ENCODE data around the gene INPP5J. TPM values are rescaled to one million over a fixed set of nuclear protein-coding genes. Genes with fewer than 3 reads are reported as not detected.

The INPP5J gene
- total and polyA plus RNA-seq, 2 of the 13 experiments (the other 11 are each of a cell fraction or from before 2014, with no cell fraction given) = 0.24 to 1.1 TPM

DNA sequence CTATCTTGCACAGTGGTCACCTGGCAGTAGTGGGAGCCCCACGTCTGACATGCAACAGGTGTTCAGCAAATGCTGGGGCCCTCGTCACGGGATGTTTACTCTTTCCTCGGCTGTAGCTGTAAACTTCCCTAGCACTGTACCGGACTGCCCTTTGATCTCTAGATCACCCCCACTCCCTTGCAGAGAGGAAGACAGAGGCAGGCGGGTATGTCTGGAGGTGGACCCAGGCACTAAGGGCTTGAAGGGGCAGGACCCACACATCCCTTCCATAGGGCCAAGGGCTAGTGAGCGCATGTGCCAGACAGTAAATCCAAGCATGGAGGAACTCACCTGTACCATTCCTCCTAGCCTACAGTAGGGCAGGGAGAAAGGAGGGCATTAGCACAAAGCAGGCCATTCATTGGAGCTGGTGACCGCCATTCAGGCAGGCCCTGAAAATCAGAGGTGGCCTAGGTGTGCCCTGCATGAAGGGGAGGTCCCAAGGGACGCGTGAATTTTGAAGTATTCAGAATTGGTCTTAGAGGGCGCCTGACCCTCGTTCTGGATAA is 43.6 kb upstream of the INPP5J start (continued):
- TF ChIP-seq BHLHE40 (IDR thresholded peaks at IDR 0.05; ENCODE audit: low read length) (peak; percentile 70; the same call in 1 of the 2 replicates), NFKB2 (CRISPR knock-in tag; IDR thresholded peaks at IDR 0.05; ENCODE audit: borderline replicate concordance) (0 out of 2 replicates have a peak, but pooled peaks have one; percentile 48), POGZ (CRISPR knock-in tag; IDR thresholded peaks at IDR 0.05) (peak; percentile 41; the same call in 1 of the 2 replicates), ZNF430 (CRISPR knock-in tag; IDR thresholded peaks at IDR 0.05) (0 out of 2 replicates have a peak, but pooled peaks have one; percentile 33), MEF2D (CRISPR knock-in tag; IDR thresholded peaks at IDR 0.05) (0 out of 2 replicates have a peak, but pooled peaks have one; percentile 34), ZNF569 (CRISPR knock-in tag; IDR thresholded peaks at IDR 0.05; ENCODE audit: borderline replicate concordance) (no peak), SOX5 (CRISPR knock-in tag; IDR thresholded peaks at IDR 0.05; ENCODE audit: borderline replicate concordance) (peak; percentile 73), KAT8 (CRISPR knock-in tag; IDR thresholded peaks at IDR 0.05) (peak; percentile 64; the same call in 1 of the 2 replicates), HOXA5 (CRISPR knock-in tag; IDR thresholded peaks at IDR 0.05) (0 out of 2 replicates have a peak, but pooled peaks have one; percentile 47), XRCC5 (optimal IDR thresholded peaks at IDR 0.05; ENCODE audit: low read length) (peak; percentile 71), FOXK1 (CRISPR knock-in tag; IDR thresholded peaks at IDR 0.05; ENCODE audit: borderline replicate concordance, low read depth) (peak; percentile 73; the same call in 1 of the 2 replicates), ZNF234 (CRISPR knock-in tag; conservative IDR thresholded peaks at IDR 0.05) (no peak), ZNF350 (CRISPR knock-in tag; IDR thresholded peaks at IDR 0.05; ENCODE audit: borderline replicate concordance, low read depth) (peak; percentile 59), CREB1 (IDR thresholded peaks at IDR 0.05) (no peak), CREB1 (CRISPR knock-in tag; IDR thresholded peaks at IDR 0.05) (peak; percentile 47; the same call in 1 of the 2 replicates), PAF1 (CRISPR knock-in tag; IDR thresholded peaks at IDR 0.05) (no peak), SOX13 (IDR thresholded peaks at IDR 0.05) (no peak), SOX13 (CRISPR knock-in tag; conservative IDR thresholded peaks at IDR 0.05 in 1 of 2, IDR thresholded peaks at IDR 0.05 in 1 of 2) (peak in 1 of 2 experiments; percentile 66; a peak in 2 of 4 replicates), ZNF747 (CRISPR knock-in tag; IDR thresholded peaks at IDR 0.05; ENCODE audit: borderline replicate concordance) (peak; percentile 64; the same call in 1 of the 2 replicates), ZBTB38 (CRISPR knock-in tag; IDR thresholded peaks at IDR 0.05) (peak; percentile 60; the same call in 1 of the 2 replicates), NFYC (CRISPR knock-in tag; IDR thresholded peaks at IDR 0.05) (peak; percentile 85), ZNF788 (CRISPR knock-in tag; IDR thresholded peaks at IDR 0.05; ENCODE audit: borderline replicate concordance) (peak; percentile 60; the same call in 1 of the 2 replicates), ZNF441 (CRISPR knock-in tag; IDR thresholded peaks at IDR 0.05; ENCODE audit: borderline replicate concordance) (peak; percentile 58; the same call in 1 of the 2 replicates), HNF4A (CRISPR knock-in tag; IDR thresholded peaks at IDR 0.05) (peak; percentile 91), FOSL2 (CRISPR knock-in tag; IDR thresholded peaks at IDR 0.05) (peak; percentile 67)
- TF ChIP-seq, protein P1, sequence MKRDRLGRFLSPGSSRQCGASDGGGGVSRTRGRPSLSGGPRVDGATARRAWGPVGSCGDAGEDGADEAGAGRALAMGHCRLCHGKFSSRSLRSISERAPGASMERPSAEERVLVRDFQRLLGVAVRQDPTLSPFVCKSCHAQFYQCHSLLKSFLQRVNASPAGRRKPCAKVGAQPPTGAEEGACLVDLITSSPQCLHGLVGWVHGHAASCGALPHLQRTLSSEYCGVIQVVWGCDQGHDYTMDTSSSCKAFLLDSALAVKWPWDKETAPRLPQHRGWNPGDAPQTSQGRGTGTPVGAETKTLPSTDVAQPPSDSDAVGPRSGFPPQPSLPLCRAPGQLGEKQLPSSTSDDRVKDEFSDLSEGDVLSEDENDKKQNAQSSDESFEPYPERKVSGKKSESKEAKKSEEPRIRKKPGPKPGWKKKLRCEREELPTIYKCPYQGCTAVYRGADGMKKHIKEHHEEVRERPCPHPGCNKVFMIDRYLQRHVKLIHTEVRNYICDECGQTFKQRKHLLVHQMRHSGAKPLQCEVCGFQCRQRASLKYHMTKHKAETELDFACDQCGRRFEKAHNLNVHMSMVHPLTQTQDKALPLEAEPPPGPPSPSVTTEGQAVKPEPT (CRISPR knock-in tag; IDR thresholded peaks at IDR 0.05; ENCODE audit: low read depth) = 0 out of 2 replicates have a peak, but pooled peaks have one; percentile 47
- TF ChIP-seq, protein P2, sequence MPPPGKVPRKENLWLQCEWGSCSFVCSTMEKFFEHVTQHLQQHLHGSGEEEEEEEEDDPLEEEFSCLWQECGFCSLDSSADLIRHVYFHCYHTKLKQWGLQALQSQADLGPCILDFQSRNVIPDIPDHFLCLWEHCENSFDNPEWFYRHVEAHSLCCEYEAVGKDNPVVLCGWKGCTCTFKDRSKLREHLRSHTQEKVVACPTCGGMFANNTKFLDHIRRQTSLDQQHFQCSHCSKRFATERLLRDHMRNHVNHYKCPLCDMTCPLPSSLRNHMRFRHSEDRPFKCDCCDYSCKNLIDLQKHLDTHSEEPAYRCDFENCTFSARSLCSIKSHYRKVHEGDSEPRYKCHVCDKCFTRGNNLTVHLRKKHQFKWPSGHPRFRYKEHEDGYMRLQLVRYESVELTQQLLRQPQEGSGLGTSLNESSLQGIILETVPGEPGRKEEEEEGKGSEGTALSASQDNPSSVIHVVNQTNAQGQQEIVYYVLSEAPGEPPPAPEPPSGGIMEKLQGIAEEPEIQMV (CRISPR knock-in tag; IDR thresholded peaks at IDR 0.05; ENCODE audit: low read depth) = no peak
- TF ChIP-seq, protein P3, sequence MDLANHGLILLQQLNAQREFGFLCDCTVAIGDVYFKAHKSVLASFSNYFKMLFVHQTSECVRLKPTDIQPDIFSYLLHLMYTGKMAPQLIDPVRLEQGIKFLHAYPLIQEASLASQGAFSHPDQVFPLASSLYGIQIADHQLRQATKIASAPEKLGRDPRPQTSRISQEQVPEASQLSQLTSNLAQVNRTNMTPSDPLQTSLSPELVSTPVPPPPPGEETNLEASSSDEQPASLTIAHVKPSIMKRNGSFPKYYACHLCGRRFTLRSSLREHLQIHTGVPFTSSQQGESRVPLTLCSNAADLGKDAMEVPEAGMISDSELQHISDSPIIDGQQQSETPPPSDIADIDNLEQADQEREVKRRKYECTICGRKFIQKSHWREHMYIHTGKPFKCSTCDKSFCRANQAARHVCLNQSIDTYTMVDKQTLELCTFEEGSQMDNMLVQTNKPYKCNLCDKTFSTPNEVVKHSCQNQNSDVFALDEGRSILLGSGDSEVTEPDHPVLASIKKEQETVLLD (CRISPR knock-in tag; IDR thresholded peaks at IDR 0.05; ENCODE audit: low read depth) = no peak
